Upper lobe of right lung (tissue), 1 donor: Measurements from ENCODE around the gene SUCNR1. TPM values are rescaled to one million over a fixed set of nuclear protein-coding genes. Genes with fewer than 3 reads are reported as not detected.

Source experiments
- ATAC-seq: fragments of 200-7000 bp; cut with Tn5 transposase; one replicate; pipeline ENCODE4 v1.9.1; 2020; ENCODE audit warnings: mild to moderate bottlenecking, moderate library complexity
- DNase-seq: peaks from one replicate; pipeline ENCODE4 v3.0.0-alpha.2; 2020
- H3K27ac ChIP-seq: fragments of 200-600 bp; one replicate; pipeline ENCODE4 v1.8.0; 2022
- H3K27me3 ChIP-seq: fragments of 200-600 bp; one replicate; pipeline ENCODE4 v1.8.0; 2022; ENCODE audit warnings: mild to moderate bottlenecking
- H3K36me3 ChIP-seq: fragments of 200-600 bp; one replicate; pipeline ENCODE4 v1.8.0; 2022
- H3K4me1 ChIP-seq: fragments of 200-600 bp; one replicate; pipeline ENCODE4 v1.8.0; 2022
- H3K4me3 ChIP-seq: fragments of 200-600 bp; one replicate; pipeline ENCODE4 v1.8.0; 2022; ENCODE audit warnings: mild to moderate bottlenecking
- H3K9me3 ChIP-seq: fragments of 200-600 bp; one replicate; pipeline ENCODE4 v1.8.0; 2022
- CTCF ChIP-seq: fragments of 200-600 bp; IDR thresholded peaks from one replicate; pipeline ENCODE4 v1.8.0; 2022; ENCODE audit warnings: antibody characterized with exemption
- intact Hi-C: fragments of 100-400 bp; cut with DNase I; formaldehyde crosslinking; loops from one replicate; pipeline ENCODE4 v1.11.0; 2022
- long read RNA-seq: library from polyadenylated mRNA; unstranded; transcript quantifications from one replicate; pipeline ENCODE4 v2.0.0, GENCODE V29; 2021
- total RNA-seq: library from RNA; stranded (reverse); fragmentation: NEBNext Ultra II Directional; extraction: Animal tissue kit (Norgen Biotek cat#: 25700); gene quantifications from one replicate; pipeline ENCODE4 v1.2.1, GENCODE V29; 2021
- donor health status: DM: no; HTN: yes; CAD: no; lungs with severe emphysema.

The SUCNR1 gene
- 2.7 TPM for total RNA-seq
- long read RNA-seq, full-length matches to known transcripts = 5 of 5 reads
- long read RNA-seq, partial matches to known transcripts = 0 of 5 reads
- long read RNA-seq, other reads (novel, unspliced or antisense) = 0 of 5 reads

GRCh38 chr3:151873398-151873797 lies at the start of gene SUCNR1:
SUCNR1 (plus strand) TSS chr3:151873643; CDS start chr3:151879893, 6,250 bp downstream.
- intact Hi-C loops = no loop called here
- H3K4me1 ChIP-seq = peaks cover 4% of the 10 kb centered on the region
- H3K4me3 ChIP-seq = no peak within 1 kb of the TSS
- peak within 1 kb of the TSS; percentile 19 for H3K27ac ChIP-seq
- peak; percentile 37 for ATAC-seq
- TF ChIP-seq CTCF = no peak
- no peaks in the 10 kb centered on the region for H3K9me3 ChIP-seq
- H3K27me3 ChIP-seq = no peaks in the 10 kb centered on the region
- no peaks in the 10 kb centered on the region for H3K36me3 ChIP-seq
- no peak for DNase-seq

GRCh38 chr3:151827816-151828215 lies 45.6 kb upstream of the SUCNR1 start:
- Histone ChIP-seq H3K36me3 (no peaks in the 10 kb centered on the region), H3K27ac (no peak overlapping the region), H3K4me1 (no peaks in the 10 kb centered on the region), H3K27me3 (no peaks in the 10 kb centered on the region), H3K4me3 (no peak overlapping the region), H3K9me3 (no peaks in the 10 kb centered on the region)
- no peak for DNase-seq
- intact Hi-C loops = no loop called here
- no peak for TF ChIP-seq CTCF
- ATAC-seq = no peak

GRCh38 chr3:151835751-151836525 lies 37.5 kb upstream of the SUCNR1 start:
- Histone ChIP-seq H3K4me1 (peaks cover 28% of the 10 kb centered on the region), H3K27me3 (no peaks in the 10 kb centered on the region), H3K4me3 (no peak overlapping the region), H3K9me3 (no peaks in the 10 kb centered on the region), H3K27ac (no peak overlapping the region), H3K36me3 (no peaks in the 10 kb centered on the region)
- DNase-seq (no peak), ATAC-seq (no peak)
- intact Hi-C loops = no loop called here
- TF ChIP-seq CTCF = no peak

GRCh38 chr3:151837057-151837456 lies 36.4 kb upstream of the SUCNR1 start:
- Histone ChIP-seq H3K27me3 (no peaks in the 10 kb centered on the region), H3K36me3 (no peaks in the 10 kb centered on the region), H3K4me1 (peaks cover 28% of the 10 kb centered on the region), H3K9me3 (no peaks in the 10 kb centered on the region), H3K27ac (no peak overlapping the region), H3K4me3 (no peak overlapping the region)
- DNase-seq = no peak
- peak; percentile 74 for ATAC-seq
- no peak for TF ChIP-seq CTCF
- intact Hi-C loops = no loop called here

- Histone ChIP-seq H3K27ac (no peak overlapping the region), H3K9me3 (no peaks in the 10 kb centered on the region), H3K4me3 (peak overlapping the region; percentile 19), H3K4me1 (peaks cover 28% of the 10 kb centered on the region), H3K36me3 (no peaks in the 10 kb centered on the region), H3K27me3 (no peaks in the 10 kb centered on the region)
- intact Hi-C loops = no loop called here
- DNase-seq (no peak), ATAC-seq (peak; percentile 91)
- peak; percentile 87 for TF ChIP-seq CTCF
Measured at GRCh38 chr3:151838574-151839312, 34.7 kb upstream of the SUCNR1 start.
